IPS DF 19.7 (cell line): ENCODE data around the gene FGD4.

Experiments used
- DNase-seq: peaks from one replicate; pipeline ENCODE4 v3.0.0-alpha.2; 2013; ENCODE audit warnings: low read depth, low spot score

Gene FGD4

DNA sequence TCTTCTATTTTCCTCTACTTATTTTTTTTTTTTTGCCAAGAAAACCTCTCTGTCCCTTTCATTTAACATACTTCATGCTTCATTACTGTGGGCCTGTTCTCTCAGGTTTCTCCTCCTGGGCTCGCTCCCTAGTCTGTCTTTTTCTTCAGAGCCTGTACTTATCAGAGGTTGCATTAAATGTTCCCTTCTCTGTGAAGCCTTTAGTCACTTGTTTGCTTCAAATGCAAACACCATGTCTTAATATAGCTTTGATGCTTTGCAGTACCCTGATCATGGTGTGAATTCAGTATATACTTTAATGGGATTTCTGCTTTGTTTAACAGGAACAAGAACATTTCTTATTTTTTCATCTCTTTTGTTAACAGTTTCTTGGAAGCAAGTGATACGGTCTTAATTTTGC is 207.1 kb downstream of the FGD4 start:
- no peak for DNase-seq

DNA sequence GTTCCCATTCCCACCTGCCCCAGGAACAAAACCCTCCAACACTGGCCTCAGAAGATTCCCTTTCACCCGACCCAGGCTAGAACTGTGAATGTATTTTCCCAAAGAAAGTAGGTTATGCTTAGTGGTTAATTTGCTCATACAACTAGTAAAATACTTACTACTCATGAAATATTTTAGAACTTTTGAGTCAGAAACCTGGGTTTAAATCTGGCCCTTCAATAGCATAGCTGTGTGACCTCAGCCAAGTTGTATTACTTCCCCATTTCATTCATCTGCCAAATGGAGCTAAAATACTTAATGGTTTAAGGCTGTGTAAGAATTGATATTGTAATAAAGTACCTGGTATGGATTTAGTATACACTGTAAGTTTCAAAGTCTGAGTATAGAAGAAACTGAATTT is 210.6 kb downstream of the FGD4 start:
- no peak for DNase-seq

DNA sequence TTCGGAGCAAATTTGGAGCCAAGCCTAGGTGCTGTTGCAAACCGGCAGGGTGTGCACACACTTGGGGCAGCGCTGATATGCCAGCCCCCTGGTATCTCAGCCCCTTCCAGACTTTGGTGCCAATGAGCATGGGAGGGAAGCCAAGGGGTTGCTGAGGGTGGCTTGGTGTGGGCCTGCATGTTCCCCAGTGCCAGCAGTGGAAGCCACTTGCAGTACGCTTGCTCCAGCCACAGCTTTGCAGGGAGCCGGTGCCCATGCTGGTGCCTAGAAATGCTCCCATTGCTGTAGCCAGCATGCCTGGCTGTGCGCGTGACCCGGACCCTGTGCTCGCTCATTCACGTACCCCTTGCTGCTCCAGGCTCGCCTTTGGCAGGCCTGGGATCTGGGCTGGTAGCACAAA is 212.6 kb downstream of the FGD4 start:
- DNase-seq, result no peak

DNA sequence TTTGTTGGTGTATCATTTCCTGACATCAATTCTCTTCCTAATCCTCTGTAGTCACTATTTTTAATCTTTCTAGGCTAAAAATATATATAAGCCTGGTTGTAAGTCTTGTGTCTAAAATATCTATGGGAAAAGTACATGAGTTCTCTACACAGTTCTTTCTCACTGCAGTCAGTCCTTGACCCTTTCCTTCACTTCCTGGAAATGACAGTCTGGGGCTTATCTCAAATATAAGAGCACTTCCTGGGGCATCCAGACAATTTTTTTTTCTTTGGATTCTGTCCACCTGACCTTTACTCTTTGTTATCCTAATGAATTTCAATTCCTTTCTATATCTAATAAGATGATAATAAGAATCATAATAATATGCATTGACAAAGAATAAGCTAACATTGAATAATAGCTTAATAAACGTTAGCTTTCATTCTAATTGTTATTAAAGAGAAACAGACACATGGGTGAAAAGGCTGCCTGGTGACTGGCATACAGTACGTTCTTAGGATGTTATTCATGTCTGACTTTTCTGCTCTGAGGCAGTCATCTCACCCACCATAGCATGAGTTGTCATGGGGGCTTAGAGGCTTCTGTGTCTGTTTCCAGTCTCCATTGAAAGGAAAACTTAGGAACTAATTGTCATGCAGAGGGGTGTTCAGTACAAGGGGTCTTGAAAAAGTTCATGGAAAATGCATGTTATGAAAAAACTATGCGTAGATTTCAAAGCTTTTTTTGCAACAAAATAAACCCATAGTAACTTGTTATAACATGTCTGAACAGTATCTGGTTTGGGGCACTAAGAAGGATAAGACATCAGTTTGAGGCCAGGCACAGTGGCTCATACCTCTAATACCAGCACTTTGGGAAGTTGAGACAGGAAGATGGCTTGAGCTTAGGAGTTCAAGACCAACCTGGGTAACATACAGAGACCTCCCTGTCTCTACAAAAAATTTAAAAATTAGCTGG is 213.6 kb downstream of the FGD4 start:
- no peak for DNase-seq

DNA sequence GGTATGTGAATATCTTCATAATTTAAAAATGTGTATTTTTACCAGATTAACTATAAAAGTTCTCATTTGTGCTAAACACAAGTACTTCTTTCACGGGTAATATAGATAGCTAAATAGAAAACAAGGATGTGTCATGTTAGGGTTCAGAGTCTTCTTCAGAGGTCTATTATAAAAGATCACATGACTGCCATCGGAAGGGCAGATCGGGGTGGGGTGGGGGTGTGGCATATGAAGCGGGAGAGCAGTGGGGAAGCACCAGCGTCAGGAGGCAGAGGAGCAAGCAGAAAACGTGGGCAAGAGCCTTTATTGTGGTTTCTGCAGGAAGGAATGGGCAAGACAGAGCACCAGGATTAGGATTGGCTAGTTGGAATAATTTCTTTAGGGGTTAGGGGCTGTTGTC is 216.1 kb downstream of the FGD4 start:
- no peak for DNase-seq

DNA sequence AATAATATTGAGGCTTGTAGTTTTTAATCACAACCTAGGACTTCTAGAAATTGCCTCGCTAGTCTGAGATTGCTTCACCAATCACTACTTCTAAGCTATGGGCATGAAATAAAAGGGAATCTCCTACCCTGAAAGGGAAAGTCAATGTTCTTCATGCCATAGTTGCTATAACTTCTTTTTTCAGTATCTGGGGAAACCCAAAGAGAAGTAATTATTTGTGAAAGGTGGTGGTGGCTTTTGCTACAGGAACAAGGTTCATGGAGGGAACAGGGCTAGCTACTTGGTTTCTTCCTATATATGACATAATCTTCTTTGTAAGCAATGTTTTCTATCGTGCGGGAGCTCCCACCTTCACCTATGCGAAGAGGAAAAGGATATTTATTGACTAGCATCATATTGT is 218.2 kb downstream of the FGD4 start:
- DNase-seq, result no peak

DNA sequence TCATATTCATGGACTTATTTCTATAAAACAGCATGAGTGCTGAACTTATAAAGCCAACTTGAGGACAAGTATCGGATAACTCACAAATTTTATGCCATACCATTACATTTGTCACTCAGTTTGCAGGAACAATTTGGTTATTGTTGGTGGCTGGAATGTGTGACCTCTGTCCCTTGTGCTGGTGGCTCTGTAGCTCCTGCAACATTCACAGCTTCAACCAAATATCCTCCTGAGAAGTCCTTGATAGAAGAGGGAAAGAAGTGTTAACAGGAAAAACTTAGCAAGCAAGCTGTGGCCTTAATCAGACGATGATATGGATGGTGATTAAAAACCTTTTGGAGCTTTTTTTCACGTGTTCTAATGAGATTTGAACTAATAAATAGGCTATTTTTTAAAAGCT is 218.8 kb downstream of the FGD4 start:
- DNase-seq, result no peak

DNA sequence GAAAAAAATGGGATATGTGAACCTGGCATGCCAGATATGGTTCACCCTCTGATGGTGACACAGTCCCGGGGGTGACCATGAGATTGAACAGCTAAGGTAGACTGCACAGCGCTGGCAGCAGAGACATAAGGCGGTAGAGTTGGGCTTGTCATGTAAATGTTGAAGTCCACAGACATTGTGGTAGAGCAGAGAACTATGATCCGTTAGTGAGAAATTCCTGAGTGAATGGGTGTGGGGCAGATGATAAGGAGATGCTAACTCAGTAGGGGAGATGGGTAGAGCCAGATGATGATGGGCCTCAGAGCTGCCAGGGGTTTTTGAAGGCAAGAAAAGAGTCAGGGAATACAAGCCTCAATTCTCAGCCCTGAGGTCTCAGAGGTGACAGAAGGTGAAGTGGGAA is 228.6 kb downstream of the FGD4 start:
- no peak for DNase-seq

DNA sequence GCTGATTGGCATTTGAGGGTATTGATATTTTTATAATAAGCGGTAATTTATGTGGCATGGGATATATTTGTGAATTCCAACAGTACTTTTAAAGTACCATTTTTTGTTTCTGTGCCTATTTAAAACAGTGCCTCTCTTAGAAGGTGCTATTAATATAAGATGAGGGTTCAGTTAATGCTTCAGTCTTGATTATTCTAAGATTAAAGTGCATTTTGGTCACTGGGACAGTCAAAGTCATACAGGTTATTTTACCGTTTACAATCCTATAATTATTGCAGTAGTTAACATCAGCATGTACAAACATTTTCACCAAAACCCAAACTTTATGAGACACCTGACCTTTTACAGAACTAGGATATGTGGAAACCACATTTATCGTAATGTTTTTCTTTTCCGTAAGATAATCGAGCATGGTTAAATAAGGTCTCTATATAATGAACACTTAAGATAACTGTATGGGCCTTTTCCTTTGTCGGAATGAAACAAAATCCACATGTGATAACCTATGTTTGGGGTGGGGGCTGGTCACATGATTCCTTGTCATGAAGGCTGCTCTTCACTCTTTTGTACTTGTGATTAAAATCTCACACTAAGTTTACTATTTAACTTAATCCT is 242.0 kb downstream of the FGD4 start:
- no peak for DNase-seq

DNA sequence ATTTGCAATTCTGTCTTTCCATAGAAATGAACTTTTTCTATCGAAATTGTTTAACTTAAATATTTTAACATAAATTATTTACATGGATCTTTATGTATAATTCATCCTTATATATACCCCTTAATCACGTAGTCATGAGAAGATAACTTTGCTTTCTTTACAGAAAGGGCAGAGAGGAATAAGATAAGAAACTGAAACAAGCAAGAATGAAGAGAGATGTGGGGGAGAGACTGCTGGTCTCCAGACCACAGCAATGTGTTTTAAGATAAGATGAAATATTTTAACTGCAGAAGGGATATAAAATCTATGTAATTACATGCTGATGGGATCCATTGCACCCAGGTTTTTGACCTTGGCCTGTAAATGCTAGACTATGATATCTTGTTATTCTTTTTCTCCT is 245.1 kb downstream of the FGD4 start:
- no peak for DNase-seq

DNA sequence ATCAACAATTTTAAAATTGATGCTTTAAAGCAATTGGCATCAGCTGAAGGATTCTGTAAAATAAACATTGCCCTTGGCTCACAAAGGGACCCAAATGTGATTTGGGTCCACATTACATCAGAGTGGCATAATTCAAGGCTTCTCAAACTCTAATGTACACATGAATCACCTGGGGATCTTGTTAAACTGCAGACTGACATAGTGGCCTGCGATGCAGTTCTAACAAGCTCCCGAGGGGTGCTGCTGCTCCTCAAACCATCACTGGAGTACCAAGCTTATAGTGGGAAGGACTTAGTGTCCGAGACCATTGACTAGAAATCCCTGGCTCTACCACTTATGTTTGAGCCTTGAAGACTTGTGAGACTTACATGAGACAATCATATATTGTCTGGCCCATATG is 247.9 kb downstream of the FGD4 start:
- no peak for DNase-seq

DNA sequence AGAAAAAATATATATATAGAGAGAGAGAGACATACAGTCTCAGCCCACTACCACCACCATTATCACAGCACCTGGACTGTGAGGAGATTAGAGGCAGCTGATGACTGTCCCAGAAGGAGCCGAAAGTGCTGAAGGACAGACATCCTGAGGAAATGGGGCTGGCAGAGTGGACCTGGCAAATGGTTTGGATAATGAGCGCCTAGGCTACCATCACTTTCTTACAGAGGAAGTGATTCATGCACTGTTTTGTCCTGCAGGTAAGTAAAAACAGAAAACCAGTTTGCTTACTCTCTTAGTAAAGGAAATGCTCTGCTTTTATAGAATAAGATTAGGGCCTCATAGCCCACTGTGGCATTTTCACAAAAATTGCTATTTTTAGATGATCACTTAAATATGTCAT is 251.2 kb downstream of the FGD4 start:
- no peak for DNase-seq

DNA sequence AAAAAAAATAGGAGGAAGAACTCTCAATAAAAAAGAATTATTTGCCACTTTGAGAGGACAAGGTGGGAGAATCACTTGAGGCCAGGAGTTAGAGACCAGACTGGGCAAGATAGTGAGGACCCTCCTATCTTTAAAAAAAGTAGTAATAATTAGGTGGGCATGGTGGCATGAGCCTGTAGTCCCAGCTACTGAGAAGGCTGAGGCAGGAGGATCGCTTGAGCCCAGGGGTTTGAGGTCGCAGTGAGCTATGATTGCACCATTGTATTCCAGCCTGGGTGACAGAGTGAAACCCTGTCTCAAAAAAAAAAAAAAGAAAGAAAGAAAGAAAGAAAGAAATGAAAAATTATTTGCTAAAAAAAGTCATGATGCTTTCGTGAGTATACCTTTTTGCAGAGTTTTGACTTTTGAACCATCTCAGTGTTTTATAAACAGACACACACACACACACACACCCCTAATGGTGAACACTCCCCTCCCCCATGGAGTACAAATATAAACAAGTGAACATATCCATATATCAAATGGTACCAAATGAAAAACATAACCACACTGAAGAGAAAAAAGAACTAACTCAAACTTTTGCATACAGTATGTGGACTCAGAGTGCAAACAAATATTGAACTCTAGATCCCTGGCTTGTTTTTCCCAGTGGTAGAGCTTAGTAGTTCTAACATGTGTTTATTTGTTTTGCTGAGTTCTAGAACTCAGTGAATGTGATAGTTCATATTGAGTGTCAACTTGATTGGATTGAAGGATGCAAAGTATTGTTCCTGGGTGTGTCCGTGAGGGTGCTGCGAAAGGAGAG is 252.0 kb downstream of the FGD4 start:
- DNase-seq, result no peak

DNA sequence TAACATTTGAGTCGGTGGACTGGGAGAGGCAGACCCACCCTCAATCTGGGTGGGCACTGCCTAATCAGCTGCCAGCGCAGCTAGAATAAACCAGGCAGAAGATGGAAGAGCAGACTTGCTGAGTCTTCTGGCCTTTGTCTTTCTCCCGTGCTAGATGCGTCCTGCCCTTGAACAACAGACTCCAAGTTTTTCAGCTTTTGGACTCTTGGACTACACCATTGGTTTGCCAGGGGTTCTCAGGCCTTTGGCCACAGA is 252.5 kb downstream of the FGD4 start:
- DNase-seq, result no peak

DNA sequence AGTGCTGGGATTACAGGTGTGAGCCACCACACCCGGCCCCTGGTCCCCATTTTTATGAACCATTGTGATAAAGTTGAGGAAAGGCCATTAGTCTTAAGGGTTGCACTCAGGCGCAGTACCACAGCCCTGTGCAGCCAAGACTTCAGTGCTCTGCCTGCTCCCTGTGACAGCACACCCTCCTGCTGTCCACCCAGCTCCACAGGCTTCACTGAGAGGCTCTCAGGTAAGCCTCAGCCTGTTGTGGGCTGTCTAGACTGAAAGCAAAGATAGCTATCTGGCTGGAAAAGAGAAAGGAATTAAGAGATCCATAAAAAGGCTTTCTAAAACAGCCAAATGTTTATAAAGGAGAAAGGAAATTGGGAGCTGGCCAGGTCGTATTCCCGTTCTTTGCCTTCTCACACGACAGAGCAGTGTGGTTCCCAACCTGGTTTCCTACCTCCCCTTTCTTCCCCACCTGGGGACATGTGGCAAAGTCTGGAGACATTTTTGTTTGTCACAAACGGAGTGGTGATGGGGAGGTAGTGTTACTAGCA is 260.6 kb downstream of the FGD4 start:
- no peak for DNase-seq

DNA sequence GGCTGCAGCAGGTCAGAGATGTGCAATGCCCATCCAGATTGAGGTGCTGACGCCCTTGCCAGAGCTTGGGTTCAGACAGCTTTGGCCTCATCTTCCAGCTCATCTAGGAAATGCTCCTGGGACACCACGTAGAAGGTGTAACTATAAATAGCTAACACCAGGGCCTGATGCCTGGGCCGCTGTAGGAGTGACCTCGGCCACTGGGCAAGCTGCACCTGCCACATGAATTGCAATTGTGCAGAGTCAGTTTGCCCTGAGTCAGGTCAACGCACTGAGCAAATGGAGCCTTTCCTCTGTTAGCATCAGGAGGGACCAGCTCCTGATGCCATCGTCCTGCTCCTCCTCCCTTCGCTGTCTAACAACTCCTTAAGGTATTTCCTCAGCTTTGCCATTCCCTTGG is 262.3 kb downstream of the FGD4 start:
- no peak for DNase-seq

DNA sequence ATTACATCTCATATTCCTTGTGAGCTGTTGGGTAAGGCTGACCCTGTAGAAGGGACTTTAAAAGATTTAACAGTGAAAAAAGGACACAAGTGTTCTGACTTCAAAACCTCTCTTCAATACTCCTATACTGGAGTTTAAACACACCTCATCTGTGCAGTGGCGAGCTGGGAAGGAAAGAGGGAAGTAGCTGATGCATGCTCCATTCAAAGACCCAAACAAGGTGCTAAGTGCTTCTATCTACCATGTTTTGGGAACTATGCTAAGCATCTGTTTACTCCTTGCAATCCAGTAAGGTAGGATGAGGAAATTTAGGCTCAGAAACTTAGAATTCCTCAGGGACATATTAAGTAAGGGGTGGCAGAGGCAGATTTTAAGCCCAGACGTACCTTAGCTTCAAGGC is 263.3 kb downstream of the FGD4 start:
- DNase-seq, result no peak

DNA sequence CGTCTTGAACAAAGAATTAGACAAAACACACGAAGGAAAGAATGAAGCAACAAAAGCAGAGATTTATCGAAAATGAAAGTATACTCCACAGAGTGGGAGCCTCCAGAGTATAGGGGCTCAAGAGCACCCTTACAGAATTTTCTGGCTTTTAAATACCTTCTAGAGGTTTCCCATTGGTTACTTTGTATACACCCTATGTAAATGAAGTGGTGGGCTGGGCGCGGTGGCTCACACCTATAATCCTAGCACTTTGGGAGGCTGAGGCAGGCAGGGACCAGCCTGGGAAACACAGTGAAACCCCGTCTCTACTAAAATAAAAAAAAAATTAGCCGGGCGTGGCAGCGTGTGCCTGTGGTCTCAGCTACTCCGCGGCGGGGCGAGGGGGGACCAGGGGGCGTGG is 266.7 kb downstream of the FGD4 start:
- DNase-seq, result no peak

DNA sequence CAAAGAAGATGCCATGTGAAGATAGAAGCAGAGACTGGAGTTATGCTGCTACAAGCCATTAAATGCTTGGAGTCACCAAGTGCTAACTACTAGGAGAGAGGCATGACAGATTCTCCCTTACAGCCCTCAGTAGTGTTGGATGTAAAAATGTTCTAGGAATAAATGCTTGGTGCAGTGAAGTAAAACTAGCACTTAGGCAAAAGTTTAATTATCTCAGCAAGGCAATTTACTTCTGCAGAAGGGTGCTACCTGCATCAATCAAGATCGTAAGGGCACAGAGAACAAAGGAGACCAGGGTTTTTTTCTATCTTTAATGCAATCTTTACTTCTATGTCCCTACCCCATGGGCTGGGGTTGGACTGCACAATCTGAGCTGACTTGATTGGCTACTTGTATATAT is 270.2 kb downstream of the FGD4 start:
- DNase-seq, result no peak

DNA sequence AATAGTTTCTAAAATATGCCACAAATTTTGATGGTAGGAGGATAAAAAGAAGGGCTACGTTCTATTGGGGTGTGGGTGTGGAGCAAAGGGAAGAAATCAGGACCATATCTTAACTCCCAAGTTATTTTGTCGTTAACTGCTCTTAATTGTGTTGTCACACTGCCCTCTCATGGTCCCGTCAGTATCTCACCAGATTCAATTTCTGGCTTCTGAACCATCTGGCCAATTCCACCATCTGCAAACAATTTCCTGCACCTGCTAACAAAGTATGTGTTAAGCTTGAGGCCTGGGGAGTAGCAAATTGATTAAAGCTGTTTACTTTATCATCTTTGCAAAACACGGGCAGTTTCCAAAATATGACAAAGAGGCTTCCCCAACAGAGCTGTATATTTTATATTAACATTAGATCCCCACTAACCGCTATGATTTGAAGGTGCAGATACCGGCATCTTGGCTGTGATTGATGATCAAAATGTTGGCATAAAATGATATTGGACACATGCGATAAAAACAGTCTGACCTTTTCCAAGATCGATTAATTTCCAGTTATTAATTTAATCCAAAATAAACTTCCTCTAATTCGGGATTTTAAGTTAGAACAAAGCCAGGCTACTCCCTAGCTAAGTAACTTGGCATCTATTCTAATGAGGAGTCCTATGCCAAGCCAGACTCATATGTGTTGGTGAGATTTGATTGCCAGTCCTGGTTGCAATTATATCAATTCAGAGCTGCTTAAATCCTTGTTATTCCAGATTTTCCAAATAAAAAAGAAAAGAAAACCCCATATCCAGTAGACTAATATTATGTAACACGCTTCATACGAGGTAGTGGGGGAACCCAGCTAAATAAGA is 272.8 kb downstream of the FGD4 start:
- DNase-seq, result peak; percentile 45

DNA sequence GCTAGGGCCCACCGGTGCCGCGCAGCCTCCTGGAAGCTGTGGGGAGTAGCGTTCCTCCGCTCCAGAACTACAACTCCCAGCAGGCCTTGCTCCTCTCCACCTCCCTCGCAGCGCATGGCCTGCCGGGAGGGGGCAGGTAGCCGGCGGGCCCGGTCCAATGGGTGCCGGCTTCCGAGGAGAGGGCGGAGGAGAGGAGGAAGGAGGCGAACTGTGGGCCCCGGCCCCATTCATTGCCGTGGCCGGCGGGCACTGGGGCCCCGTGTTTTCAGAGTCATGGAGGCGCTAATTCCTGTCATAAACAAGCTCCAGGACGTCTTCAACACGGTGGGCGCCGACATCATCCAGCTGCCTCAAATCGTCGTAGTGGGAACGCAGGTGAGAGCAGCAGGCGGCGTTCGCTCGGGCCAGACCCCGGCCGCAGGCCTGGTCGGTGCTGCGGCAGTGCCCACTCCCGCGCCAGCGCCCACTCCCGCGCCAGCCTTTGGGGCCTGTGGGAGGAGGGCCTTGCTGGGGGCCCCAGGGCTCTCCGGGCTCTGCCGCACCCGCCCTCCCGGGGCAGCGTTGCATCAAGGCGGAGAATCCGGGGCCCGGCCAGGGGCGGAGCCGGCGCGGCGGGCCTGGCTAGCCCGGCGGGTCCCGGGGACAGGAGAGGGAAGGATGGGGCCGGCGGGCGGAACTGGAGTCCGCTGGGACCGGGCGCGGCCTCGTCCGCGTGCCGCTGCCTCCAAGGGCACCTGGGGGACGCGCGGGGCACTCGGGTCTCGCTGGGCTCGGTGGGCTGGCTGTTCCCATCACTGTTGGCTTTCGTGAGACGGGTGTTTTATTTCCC is 279.9 kb downstream of the FGD4 start, which contains the start of gene DNM1L:
Gene DNM1L (plus strand): TSS at position 211 of the 829 bp plus-strand sequence. CDS start 63 bp downstream, at position 274.
- peak; percentile 90 for DNase-seq
